A673 (cell line): ENCODE data around the gene TOPORS. TPM values are rescaled to one million over a fixed set of nuclear protein-coding genes. Genes with fewer than 3 reads are reported as not detected.

Experiments
- BruUV-seq: library from RNA; stranded (reverse); fragments of 400-500 nt; replicated peaks from 2 replicates; lab custom pipeline; 2021; lab: Mats Ljungman, UMichigan
- CTCF ChIA-PET: fragments of 300-600 bp; sonication (Branson Sonifier 250); formaldehyde crosslinking; loops from one replicate; lab custom pipeline; 2022; ENCODE audit warnings: antibody characterized with exemption; lab: Charles Lee
- POLR2A ChIA-PET: fragments of 300-600 bp; sonication (Branson Sonifier 250); formaldehyde crosslinking; loops from one replicate; lab custom pipeline; 2022; ENCODE audit warnings: antibody characterized with exemption; ENCODE audit not compliant: low non-redundant PET; lab: Charles Lee
- DNase-seq: peaks from one replicate; pipeline ENCODE4 v3.0.0-alpha.2; 2015; ENCODE audit warnings: low spot score
- H3K27ac ChIP-seq: fragments of 200-600 bp; sonication (generic); 2 replicates; pipeline ENCODE4 v1.5.1; 2016; ENCODE audit warnings: mixed run types, low read depth, mild to moderate bottlenecking, mixed read lengths, antibody characterized with exemption, low read length; ENCODE audit not compliant: poor library complexity, severe bottlenecking
- H3K27me3 ChIP-seq: fragments of 200-600 bp; sonication (generic); replicated peaks from 2 replicates; pipeline ENCODE4 v1.6.1; 2017; ENCODE audit warnings: mixed run types, low read depth, mild to moderate bottlenecking, mixed read lengths, antibody characterized with exemption, low read length; ENCODE audit not compliant: insufficient read depth, poor library complexity
- H3K36me3 ChIP-seq: fragments of 200-600 bp; sonication (generic); 2 replicates; pipeline ENCODE4 v1.6.1; 2016; ENCODE audit warnings: mixed run types, mild to moderate bottlenecking, mixed read lengths, antibody characterized with exemption, low read length; ENCODE audit not compliant: insufficient read depth, poor library complexity, severe bottlenecking
- H3K4me1 ChIP-seq: fragments of 200-600 bp; sonication (generic); 2 replicates; pipeline ENCODE4 v1.6.1; 2017; ENCODE audit warnings: mixed run types, mild to moderate bottlenecking, mixed read lengths, antibody characterized with exemption, low read length; ENCODE audit not compliant: insufficient read depth, poor library complexity, severe bottlenecking
- H3K4me3 ChIP-seq: fragments of 200-600 bp; sonication (generic); 2 replicates; pipeline ENCODE4 v1.5.1; 2016; ENCODE audit warnings: low read depth, mixed run types, mild to moderate bottlenecking, mixed read lengths, low read length; ENCODE audit not compliant: poor library complexity, severe bottlenecking
- H3K9me3 ChIP-seq: fragments of 200-600 bp; sonication (generic); 2 replicates; pipeline ENCODE4 v1.6.1; 2016; ENCODE audit warnings: mixed run types, low read depth, mild to moderate bottlenecking, mixed read lengths, antibody characterized with exemption, low read length; ENCODE audit not compliant: poor library complexity, severe bottlenecking
- EZH2 ChIP-seq: fragments of 200-600 bp; sonication (generic); IDR thresholded peaks from 2 replicates; pipeline ENCODE4 v1.6.1; 2017; ENCODE audit warnings: borderline replicate concordance, low read depth, mild to moderate bottlenecking, mixed read lengths, antibody characterized with exemption, low read length; ENCODE audit not compliant: poor library complexity, severe bottlenecking
- intact Hi-C: fragments of 100-400 bp; cut with micrococcal nuclease; formaldehyde crosslinking; loops from one replicate; pipeline ENCODE4 v1.10.0; 2022; ENCODE audit not compliant: unreplicated experiment
- total RNA-seq: library from RNA; stranded (reverse); gene quantifications from 2 replicates; pipeline ENCODE4 v1.2.3, GENCODE V29; 2021
- TF ChIP-seq, protein P1 (sequence below): fragments of 300-800, 200-600 bp; sonication (generic); conservative IDR thresholded peaks from 2 replicates; pipeline ENCODE4 v1.5.1; 2017; ENCODE audit warnings: low read depth, mild to moderate bottlenecking, antibody characterized with exemption, low read length, moderate library complexity, mixed read lengths

TOPORS gene
- total RNA-seq, 1 experiment from 2014 or later = 25.3 TPM

DNA sequence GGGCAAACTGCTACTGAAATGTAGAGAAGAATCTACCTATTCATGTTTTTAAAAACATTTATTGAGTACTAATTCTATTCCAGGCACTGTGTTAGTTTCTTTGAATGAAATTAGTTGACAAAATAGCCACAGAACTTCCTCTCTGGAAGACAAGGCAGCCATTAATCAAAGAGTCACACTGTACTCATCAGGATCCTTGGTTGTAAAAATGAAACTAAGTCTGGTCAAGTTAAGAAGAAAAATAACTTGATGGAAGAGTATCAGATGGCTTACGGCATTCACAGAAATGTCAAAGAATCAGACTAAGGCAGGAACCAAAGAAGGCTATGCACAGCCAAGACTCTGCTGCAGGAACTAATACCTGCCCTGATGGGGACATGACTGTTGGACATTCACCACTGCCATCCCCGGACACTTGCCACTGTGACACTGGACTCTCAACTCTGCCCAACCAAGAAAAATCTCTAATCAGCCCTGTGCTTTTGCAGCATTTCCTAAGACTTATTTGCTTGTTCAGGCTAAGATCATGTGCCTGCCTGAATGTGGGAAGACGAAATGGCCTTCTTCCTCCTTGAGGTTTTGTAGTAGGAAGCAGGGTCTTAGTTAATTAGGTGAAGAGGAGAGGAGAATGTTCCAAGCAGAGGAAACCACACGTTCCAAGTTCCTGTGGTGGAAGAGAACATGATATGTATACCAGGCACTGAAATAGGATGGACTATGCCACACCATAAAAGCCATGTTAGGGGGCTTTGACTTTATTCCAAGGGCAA, 43.9 kb upstream of the TOPORS start:
- no peaks in the 10 kb centered on the region for H3K4me1 ChIP-seq
- DNase-seq = no peak
- CTCF ChIA-PET = no interaction called here
- no peaks in the 10 kb centered on the region for H3K9me3 ChIP-seq
- H3K36me3 ChIP-seq = no peaks in the 10 kb centered on the region
- TF ChIP-seq, protein P1, sequence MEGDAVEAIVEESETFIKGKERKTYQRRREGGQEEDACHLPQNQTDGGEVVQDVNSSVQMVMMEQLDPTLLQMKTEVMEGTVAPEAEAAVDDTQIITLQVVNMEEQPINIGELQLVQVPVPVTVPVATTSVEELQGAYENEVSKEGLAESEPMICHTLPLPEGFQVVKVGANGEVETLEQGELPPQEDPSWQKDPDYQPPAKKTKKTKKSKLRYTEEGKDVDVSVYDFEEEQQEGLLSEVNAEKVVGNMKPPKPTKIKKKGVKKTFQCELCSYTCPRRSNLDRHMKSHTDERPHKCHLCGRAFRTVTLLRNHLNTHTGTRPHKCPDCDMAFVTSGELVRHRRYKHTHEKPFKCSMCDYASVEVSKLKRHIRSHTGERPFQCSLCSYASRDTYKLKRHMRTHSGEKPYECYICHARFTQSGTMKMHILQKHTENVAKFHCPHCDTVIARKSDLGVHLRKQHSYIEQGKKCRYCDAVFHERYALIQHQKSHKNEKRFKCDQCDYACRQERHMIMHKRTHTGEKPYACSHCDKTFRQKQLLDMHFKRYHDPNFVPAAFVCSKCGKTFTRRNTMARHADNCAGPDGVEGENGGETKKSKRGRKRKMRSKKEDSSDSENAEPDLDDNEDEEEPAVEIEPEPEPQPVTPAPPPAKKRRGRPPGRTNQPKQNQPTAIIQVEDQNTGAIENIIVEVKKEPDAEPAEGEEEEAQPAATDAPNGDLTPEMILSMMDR = no peak
- TF ChIP-seq EZH2 = no peak
- intact Hi-C loops = no loop called here
- POLR2A ChIA-PET = no interaction called here
- no TSS peak for BruUV-seq
- H3K27me3 ChIP-seq = peaks cover 7% of the 10 kb centered on the region
- no peak overlapping the region for H3K27ac ChIP-seq
- no peak overlapping the region for H3K4me3 ChIP-seq

DNA sequence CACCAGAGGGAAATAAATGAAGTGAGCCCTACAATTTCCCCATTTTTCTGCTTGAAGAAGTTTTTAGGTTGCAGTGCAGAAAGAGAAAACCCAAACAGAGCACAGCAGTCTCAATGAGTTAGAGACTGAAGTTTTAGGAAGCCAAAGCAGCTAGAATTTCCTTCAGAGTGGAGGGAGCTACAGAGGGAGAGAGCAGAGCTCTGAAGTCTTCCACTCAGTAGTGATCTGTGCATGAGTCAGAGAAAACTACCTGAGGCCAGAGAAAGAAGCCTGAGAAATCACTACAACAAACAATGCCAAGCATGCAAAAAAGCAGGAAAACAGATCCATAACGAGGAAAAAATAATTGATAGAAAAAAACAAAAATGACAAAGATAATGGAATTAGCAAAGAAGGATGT, 38.5 kb upstream of the TOPORS start:
- no peaks in the 10 kb centered on the region for H3K9me3 ChIP-seq
- no peak overlapping the region for H3K27ac ChIP-seq
- TF ChIP-seq EZH2 = no peak
- TF ChIP-seq, protein P1 = no peak
- no peaks in the 10 kb centered on the region for H3K27me3 ChIP-seq
- no peak for DNase-seq
- intact Hi-C loops = loop anchor here (5.0 kb wide), 1 partner anchor 311 kb away; no protein-coding TSS in a partner anchor
- BruUV-seq = no TSS peak
- ChIA-PET POLR2A (no interaction called here), CTCF (interaction anchor here (2.9 kb wide), 1 partner anchor 377 kb away, joined by 26 read pairs; no protein-coding TSS in a partner anchor)
- H3K4me3 ChIP-seq = no peak overlapping the region
- H3K36me3 ChIP-seq = no peaks in the 10 kb centered on the region
- H3K4me1 ChIP-seq = no peaks in the 10 kb centered on the region

DNA sequence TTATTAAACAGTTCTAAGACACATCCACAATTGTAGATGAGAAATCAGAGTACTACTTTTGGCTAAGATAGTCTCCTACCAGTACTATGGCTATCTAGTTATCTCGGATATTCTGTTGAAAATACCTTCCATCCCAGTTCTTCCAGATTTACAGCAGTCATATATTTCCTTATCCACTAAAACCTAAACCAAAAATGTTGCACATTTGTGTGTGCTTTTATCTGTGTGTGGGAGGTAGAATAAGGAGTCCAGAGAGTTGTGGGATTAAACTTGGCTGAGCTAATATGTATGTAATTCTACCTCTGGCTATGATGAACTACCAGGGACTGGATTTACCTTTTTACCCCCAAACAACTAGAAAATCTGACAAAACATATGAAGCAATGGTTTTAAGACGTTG, 38.1 kb upstream of the TOPORS start:
- no TSS peak for BruUV-seq
- intact Hi-C loops = loop anchor here (5.0 kb wide), 1 partner anchor 312 kb away; no protein-coding TSS in a partner anchor

More for the DNA sequence above, 38.1 kb upstream of the TOPORS start:
- ChIA-PET POLR2A (no interaction called here), CTCF (interaction anchor here (2.9 kb wide), 1 partner anchor 378 kb away, joined by 26 read pairs; no protein-coding TSS in a partner anchor)
- TF ChIP-seq EZH2 = no peak
- TF ChIP-seq, protein P1 = no peak
- H3K27ac ChIP-seq = no peak overlapping the region
- no peaks in the 10 kb centered on the region for H3K27me3 ChIP-seq
- no peak for DNase-seq
- H3K4me3 ChIP-seq = no peak overlapping the region
- H3K4me1 ChIP-seq = no peaks in the 10 kb centered on the region
- no peaks in the 10 kb centered on the region for H3K9me3 ChIP-seq
- H3K36me3 ChIP-seq = no peaks in the 10 kb centered on the region
